GM20000 (cell line): ENCODE results near the gene LYSMD2.

Experiments used
- DNase-seq: peaks from one replicate; pipeline ENCODE4 v3.0.0; 2012; ENCODE audit warnings: low spot score
- TF ChIP-seq, protein P1 (sequence below): IDR thresholded peaks from 2 replicates; pipeline ENCODE4 v1.5.1; 2012; ENCODE audit warnings: mild to moderate bottlenecking, control low read depth; ENCODE audit errors: extremely low read depth, missing control alignments

Gene LYSMD2

DNA sequence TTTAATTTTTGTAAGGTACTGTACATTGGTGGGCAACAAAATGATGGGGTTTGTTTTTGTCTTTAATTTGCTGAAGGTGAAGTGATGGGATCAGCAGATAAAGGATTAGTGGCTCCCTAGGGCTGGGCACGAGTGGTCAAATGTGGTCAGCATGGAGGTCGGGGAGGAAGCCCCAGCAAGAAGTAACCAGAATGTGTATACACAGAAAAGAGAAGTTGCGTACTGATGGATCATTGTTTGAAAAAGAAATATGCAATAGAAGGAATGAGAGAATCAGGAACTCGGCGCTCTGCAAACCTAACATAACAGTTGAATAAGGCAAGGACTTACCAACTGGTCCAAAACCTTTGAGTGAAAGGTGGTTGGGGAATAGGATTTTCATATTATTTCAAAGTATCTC lies 15.4 kb upstream of the LYSMD2 start:
- TF ChIP-seq, protein P1, sequence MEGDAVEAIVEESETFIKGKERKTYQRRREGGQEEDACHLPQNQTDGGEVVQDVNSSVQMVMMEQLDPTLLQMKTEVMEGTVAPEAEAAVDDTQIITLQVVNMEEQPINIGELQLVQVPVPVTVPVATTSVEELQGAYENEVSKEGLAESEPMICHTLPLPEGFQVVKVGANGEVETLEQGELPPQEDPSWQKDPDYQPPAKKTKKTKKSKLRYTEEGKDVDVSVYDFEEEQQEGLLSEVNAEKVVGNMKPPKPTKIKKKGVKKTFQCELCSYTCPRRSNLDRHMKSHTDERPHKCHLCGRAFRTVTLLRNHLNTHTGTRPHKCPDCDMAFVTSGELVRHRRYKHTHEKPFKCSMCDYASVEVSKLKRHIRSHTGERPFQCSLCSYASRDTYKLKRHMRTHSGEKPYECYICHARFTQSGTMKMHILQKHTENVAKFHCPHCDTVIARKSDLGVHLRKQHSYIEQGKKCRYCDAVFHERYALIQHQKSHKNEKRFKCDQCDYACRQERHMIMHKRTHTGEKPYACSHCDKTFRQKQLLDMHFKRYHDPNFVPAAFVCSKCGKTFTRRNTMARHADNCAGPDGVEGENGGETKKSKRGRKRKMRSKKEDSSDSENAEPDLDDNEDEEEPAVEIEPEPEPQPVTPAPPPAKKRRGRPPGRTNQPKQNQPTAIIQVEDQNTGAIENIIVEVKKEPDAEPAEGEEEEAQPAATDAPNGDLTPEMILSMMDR = no peak
- no peak for DNase-seq

DNA sequence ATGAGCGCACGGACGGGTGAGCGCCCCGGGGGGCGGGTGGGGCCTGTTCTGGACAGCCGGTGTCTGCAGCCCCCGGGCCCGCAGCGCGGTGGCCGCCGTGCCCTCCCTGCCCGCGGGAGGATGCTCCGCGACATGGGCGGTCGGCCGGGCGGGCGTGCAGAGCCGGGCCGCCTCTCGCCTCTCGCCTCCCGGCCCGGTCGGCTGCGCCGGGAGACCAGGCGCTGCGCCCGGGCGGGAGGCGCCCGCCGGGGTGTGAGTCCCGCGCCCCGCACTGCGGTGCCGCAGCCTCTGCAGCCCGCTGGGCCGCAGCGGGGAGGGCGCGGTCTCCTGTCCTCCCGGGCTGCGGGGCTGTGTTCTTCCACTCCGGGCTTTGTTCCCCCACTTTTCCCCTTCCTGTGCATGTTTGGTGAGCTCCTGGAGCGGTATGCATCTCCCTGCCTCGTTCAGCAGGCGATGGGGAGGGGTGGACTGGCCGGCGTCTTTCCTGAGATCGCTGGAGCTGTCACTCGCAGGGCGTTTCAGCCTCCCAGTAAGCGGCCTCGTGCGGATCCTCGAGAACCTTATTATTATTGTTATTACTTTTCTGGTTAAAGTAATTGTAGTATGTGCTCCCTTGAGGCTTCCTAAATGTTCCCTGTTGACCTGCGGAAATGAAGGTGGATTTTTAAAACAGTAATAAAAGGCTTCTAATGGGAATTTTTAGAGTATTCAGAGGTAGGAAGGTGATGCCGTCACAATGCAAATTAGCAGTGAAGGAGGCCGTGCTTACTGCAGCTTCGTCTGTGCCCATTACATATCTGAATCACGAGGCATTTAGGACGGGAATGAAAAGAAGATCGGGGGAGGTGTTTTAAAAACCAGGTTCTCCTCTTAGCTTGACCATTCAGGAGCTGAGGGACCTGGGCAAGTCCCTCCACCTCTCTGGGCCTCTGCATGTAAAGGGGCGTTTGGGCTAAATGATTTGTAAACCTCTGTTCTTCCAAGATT lies 14.5 kb upstream of the LYSMD2 start:
- peak; percentile 56 for DNase-seq
- TF ChIP-seq, protein P1 = no peak

DNA sequence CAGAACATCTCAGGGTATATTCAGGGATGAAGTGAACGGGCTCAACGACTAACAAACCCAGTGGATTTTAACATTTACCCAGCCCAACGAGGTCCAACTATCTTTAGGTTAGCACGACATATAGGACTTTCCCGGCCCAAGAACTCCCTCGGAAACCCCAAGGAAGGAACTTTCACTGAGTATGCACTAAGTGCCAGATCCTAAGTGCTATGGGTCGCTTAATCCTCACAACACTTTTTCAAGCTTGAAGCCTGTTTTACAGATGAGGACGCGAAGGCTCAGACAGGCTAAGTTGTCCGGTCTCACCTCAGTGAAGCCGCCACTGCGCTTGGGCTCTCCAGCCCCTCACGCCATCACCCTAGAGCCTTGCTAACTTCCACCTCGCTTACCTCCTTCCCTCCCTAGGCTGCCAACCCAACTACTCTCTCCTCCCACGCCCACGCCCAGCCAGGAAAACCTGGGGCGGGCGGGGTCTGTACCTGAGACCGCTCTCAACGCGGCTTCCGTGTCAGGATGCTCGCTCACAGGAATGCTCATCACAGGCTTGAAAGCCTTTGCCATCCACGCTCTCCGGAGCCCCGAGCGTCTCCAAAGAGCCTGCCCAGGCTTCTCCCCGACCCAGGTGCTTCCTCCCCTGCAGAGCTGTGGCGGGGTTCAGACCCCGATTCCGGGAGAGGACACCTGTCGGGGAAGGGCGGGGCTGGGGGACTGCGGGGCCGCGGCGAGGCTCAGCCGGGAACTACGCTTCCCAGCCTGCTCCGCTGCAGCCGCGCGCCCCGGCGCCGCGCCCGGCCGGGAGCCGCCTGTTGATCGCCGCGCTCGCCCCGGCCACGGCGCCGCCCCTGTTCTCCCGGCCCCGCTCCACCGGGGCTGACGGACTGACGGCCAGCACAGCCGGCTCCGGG lies 13.6 kb upstream of the LYSMD2 start, which contains the start of gene TMOD2:
Gene TMOD2 (plus strand): TSS at position 806 of the 905 bp plus-strand sequence. CDS start 14,845 bp downstream, outside the sequence.
- DNase-seq = peak; percentile 82
- TF ChIP-seq, protein P1 = no peak

DNA sequence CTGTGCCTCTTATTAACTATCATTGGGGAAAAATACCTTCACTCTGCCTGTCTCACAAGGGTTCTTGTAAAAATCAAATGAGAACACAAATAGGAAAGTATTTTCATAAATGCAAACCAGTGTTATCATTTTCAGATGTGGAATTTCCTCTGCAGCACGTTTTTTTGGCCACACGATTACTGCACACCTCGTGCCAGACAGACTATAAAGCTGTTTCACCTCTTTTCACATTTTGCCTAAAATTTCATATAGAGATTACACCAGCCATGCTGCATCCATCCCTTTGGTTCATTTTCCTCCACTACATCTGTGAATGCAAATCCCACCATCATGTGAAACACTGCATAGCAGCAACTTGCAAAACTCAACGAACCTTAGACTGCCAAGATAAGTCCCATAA lies 12.7 kb upstream of the LYSMD2 start:
- DNase-seq = no peak
- TF ChIP-seq, protein P1 = no peak

DNA sequence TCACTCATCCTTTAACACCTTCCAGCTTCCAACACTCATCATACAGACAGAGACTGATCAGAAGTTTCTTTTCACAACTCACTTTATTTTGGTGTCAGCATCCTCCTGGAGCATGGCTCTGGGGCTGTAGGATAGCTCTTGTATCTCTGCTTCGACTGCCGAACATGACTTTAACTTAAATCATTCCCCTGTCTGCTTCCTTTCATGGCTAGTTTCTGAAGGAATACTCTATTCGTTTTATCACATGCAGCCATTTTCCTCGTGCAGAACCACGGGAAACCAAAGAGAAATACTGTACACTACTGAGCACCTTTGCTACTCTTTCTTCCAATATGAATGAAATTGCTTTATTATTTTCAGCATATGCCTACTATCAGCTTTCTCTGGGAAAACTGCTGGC lies 11.9 kb upstream of the LYSMD2 start:
- TF ChIP-seq, protein P1 = no peak
- no peak for DNase-seq

DNA sequence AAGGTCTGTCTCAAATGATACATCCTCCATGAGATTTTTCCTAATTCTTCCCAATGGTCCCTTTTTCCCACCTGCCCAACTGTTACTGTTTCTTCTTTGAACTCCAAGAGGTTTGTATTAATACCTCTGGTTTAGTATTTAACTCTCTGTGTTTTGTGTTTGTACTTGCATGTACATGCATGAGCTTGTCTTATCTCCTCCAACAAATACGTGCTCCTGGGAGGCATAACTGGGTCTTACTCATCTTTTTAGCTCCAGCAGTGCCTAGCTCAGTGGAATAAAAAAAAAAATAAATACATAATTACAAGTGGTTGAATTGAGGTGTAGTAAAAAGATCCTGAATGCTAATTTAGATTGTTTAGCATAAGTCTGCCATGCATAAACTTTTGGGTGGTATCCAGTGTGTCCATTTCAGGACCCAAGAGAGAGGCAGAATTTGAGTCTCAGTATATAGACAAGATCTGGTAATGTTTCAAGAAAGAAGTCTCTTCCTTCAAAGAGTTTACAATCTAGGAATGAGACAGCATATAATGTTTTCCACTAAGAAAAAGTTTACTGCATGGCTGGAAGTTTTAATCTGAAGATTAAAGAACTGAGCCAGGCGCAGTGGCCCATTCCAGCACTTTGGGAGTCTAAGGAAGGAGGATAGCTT lies 1.7 kb upstream of the LYSMD2 start:
- DNase-seq = no peak
- TF ChIP-seq, protein P1 = no peak
